SK-N-SH (cell line): ENCODE data around the gene NKX6-2. TPM values are rescaled to one million over a fixed set of nuclear protein-coding genes. Genes with fewer than 3 reads are reported as not detected.

Source experiments
- CTCF ChIA-PET: fragments of 300-600, 350-600 bp; formaldehyde crosslinking; extraction: SDS; loops from one replicate; lab custom pipeline; 2021; lab: Yijun Ruan, JAX
- POLR2A ChIA-PET: fragments of 350-600 bp; sonication (Branson Sonifier 250); formaldehyde crosslinking; extraction: SDS; loops from one replicate; lab custom pipeline; 2020; ENCODE audit warnings: antibody characterized with exemption, inconsistent platforms; lab: Yijun Ruan, JAX
- DNase-seq: peaks from one replicate; pipeline ENCODE4 v3.0.0; 2012
- H2AFZ ChIP-seq: fragments of 200-600 bp; sonication (generic); 2 replicates; pipeline ENCODE4 v1.8.1; 2016; ENCODE audit warnings: antibody characterized with exemption, mild to moderate bottlenecking, low read depth
- H3F3A ChIP-seq: fragments of 200-600 bp; sonication (generic); replicated peaks from 2 replicates; pipeline ENCODE3; 2016; ENCODE audit warnings: antibody characterized with exemption, mild to moderate bottlenecking; ENCODE audit not compliant: insufficient read depth
- H3K27ac ChIP-seq, 2 experiments: fragments of 200-500 bp in 1 of 2; fragments of 200-600 bp in 1 of 2; sonication (Bioruptor generic) in 1 of 2; sonication (generic), shearing (Covaris generic) in 1 of 2; 2 replicates each; pipeline versions ENCODE4 v1.5.1 to v1.6.1; 2014 to 2016; ENCODE audit warnings: low read depth in 2 of 2, inconsistent platforms in 1 of 2, low read length in 1 of 2, mild to moderate bottlenecking in 1 of 2, mixed read lengths in 1 of 2
- H3K27me3 ChIP-seq: fragments of 200-600 bp; sonication (generic), shearing (Covaris generic); 2 replicates; pipeline ENCODE4 v1.6.1; 2016; ENCODE audit warnings: mixed run types; ENCODE audit not compliant: insufficient read depth
- H3K36me3 ChIP-seq, 2 experiments: fragments of 200-500 bp in 1 of 2; fragments of 200-600 bp in 1 of 2; sonication (Bioruptor generic) in 1 of 2; sonication (generic) in 1 of 2; replicated peaks in 1 of 2; 2 replicates each; pipeline versions ENCODE3 to v1.5.1; 2014 to 2016; ENCODE audit warnings: low read length in 1 of 2, mild to moderate bottlenecking in 1 of 2; ENCODE audit not compliant: insufficient read depth in 2 of 2, control insufficient read depth in 1 of 2
- H3K4me1 ChIP-seq, 2 experiments: fragments of 200-500 bp in 1 of 2; fragments of 200-600 bp in 1 of 2; sonication (Bioruptor generic) in 1 of 2; sonication (generic), shearing (Covaris generic) in 1 of 2; 2 replicates each; pipeline versions ENCODE4 v1.5.1 to v1.6.1; 2014 to 2016; ENCODE audit warnings: low read depth in 1 of 2, low read length in 1 of 2, mixed run types in 1 of 2; ENCODE audit not compliant: insufficient read depth in 2 of 2, control insufficient read depth in 1 of 2
- H3K4me2 ChIP-seq: fragments of 200-600 bp; sonication (generic), shearing (Covaris generic); 2 replicates; pipeline ENCODE4 v1.6.1; 2017; ENCODE audit warnings: mixed run types
- H3K4me3 ChIP-seq, 2 experiments: fragments of 200-500 bp in 1 of 2; fragments of 200-600 bp in 1 of 2; sonication (Bioruptor generic) in 1 of 2; sonication (generic), shearing (Covaris generic) in 1 of 2; 2 replicates each; pipeline versions ENCODE4 v1.5.1 to v1.8.1; 2014 to 2016; ENCODE audit warnings: low read depth in 2 of 2, inconsistent platforms in 1 of 2, low read length in 1 of 2, mild to moderate bottlenecking in 1 of 2, mixed read lengths in 1 of 2, moderate library complexity in 1 of 2
- H3K79me2 ChIP-seq: fragments of 200-600 bp; sonication (generic); 2 replicates; pipeline ENCODE4 v1.8.1; 2017; ENCODE audit warnings: mild to moderate bottlenecking; ENCODE audit not compliant: insufficient read depth
- H3K9ac ChIP-seq: fragments of 200-600 bp; sonication (generic); 2 replicates; pipeline ENCODE4 v1.6.1; 2017; ENCODE audit warnings: mixed run types
- H3K9me2 ChIP-seq: fragments of 200-600 bp; sonication (generic); 2 replicates; pipeline ENCODE4 v1.6.1; 2017; ENCODE audit warnings: mixed run types
- H3K9me3 ChIP-seq: fragments of 200-600 bp; sonication (generic); 2 replicates; pipeline ENCODE4 v1.6.1; 2017; ENCODE audit warnings: mixed run types, mild to moderate bottlenecking, moderate library complexity
- H4K20me1 ChIP-seq: fragments of 200-600 bp; sonication (generic); 2 replicates; pipeline ENCODE4 v1.6.1; 2017; ENCODE audit warnings: mild to moderate bottlenecking, mixed run types; ENCODE audit not compliant: insufficient read depth
- ELF1 ChIP-seq: IDR thresholded peaks from 2 replicates; pipeline ENCODE4 v1.4.0; 2012
- EP300 ChIP-seq, 2 experiments: IDR thresholded peaks; 2 replicates each; pipeline versions ENCODE4 v1.4.0 to v1.6.1; 2012; ENCODE audit warnings: borderline replicate concordance in 1 of 2, low read depth in 1 of 2, low read length in 1 of 2
- FOSL2 ChIP-seq: IDR thresholded peaks from 2 replicates; pipeline ENCODE4 v1.4.0; 2012; ENCODE audit warnings: low read depth, mild to moderate bottlenecking, moderate library complexity, borderline replicate concordance
- GABPA ChIP-seq: IDR thresholded peaks from 2 replicates; pipeline ENCODE4 v1.4.0; 2012; ENCODE audit warnings: low read depth, mild to moderate bottlenecking
- IRF3 ChIP-seq: fragments of 150-350 bp; IDR thresholded peaks from 2 replicates; pipeline ENCODE4 v1.6.1; 2016; ENCODE audit warnings: mild to moderate bottlenecking, low read depth, low read length
- MAX ChIP-seq: IDR thresholded peaks from 2 replicates; pipeline ENCODE4 v1.4.0; 2012; ENCODE audit warnings: low read depth
- MEF2A ChIP-seq: IDR thresholded peaks from 2 replicates; pipeline ENCODE4 v1.4.0; 2012; ENCODE audit warnings: low read depth, borderline replicate concordance
- NFIC ChIP-seq: IDR thresholded peaks from 2 replicates; pipeline ENCODE4 v1.4.0; 2012; ENCODE audit warnings: borderline replicate concordance
- NRF1 ChIP-seq: IDR thresholded peaks from 2 replicates; pipeline ENCODE4 v1.6.1; 2012; ENCODE audit warnings: low read depth, mild to moderate bottlenecking, low read length
- PBX3 ChIP-seq: IDR thresholded peaks from 2 replicates; pipeline ENCODE4; 2012
- POLR2AphosphoS5 ChIP-seq: IDR thresholded peaks from 2 replicates; pipeline ENCODE4 v1.6.1; 2012; ENCODE audit warnings: low read depth, low read length
- RAD21 ChIP-seq: IDR thresholded peaks from 2 replicates; pipeline ENCODE4 v1.6.1; 2012; ENCODE audit warnings: mild to moderate bottlenecking, low read length
- RCOR1 ChIP-seq: fragments of 150-350 bp; IDR thresholded peaks from 2 replicates; pipeline ENCODE4 v1.6.1; 2017; ENCODE audit warnings: antibody characterized with exemption, low read length
- SMC3 ChIP-seq: IDR thresholded peaks from 2 replicates; pipeline ENCODE4 v1.6.1; 2012; ENCODE audit warnings: low read depth, low read length, improper control_type of control experiment
- USF1 ChIP-seq: IDR thresholded peaks from 2 replicates; pipeline ENCODE4 v1.4.0; 2012; ENCODE audit warnings: low read depth, borderline replicate concordance
- USF2 ChIP-seq: fragments of 150-350 bp; IDR thresholded peaks from 2 replicates; pipeline ENCODE4 v1.6.1; 2017; ENCODE audit warnings: antibody characterized with exemption, low read length, low read depth, borderline replicate concordance
- YY1 ChIP-seq: IDR thresholded peaks from 2 replicates; pipeline ENCODE4 v1.4.0; 2012; ENCODE audit warnings: low read depth, mild to moderate bottlenecking
- ZBTB33 ChIP-seq: IDR thresholded peaks from 2 replicates; pipeline ENCODE4 v1.4.0; 2012; ENCODE audit warnings: low read depth, borderline replicate concordance
- WGBS: methylation state at CpG from one replicate; pipeline ENCODE4 v1.1.6; 2017; ENCODE audit warnings: low lambda C conversion rate; 5-methylcytosine and 5-hydroxymethylcytosine counted together
- polyA plus RNA-seq, 3 experiments: library from polyadenylated mRNA; depleted of rRNA; stranded (reverse); fragments of >200 nt; gene quantifications; 2 replicates each; pipeline ENCODE4 v1.2.3, GENCODE V29; 2012

NKX6-2 gene
- polyA plus RNA-seq, 1 of the 3 experiments (the other 2 are of a cell fraction), result not detected

GRCh38 chr10:132811891-132812481, 26.0 kb upstream of the NKX6-2 start:
- H2AFZ ChIP-seq, result no peak overlapping the region
- H3K9ac ChIP-seq, result no peak overlapping the region
- no peak overlapping the region for H3K27ac ChIP-seq
- no peaks in the 10 kb centered on the region for H3K4me1 ChIP-seq
- H4K20me1 ChIP-seq, result no peaks in the 10 kb centered on the region
- H3K79me2 ChIP-seq, result no peaks in the 10 kb centered on the region
- H3K4me3 ChIP-seq, result no peak overlapping the region
- H3K9me2 ChIP-seq, result no peaks in the 10 kb centered on the region
- TF ChIP-seq POLR2AphosphoS5 (no peak), ZBTB33 (no peak), RCOR1 (no peak), GABPA (no peak), SMC3 (no peak), PBX3 (no peak), NRF1 (no peak), FOSL2 (no peak), ELF1 (no peak), RAD21 (no peak), IRF3 (no peak), YY1 (no peak), USF1 (no peak), USF2 (no peak), MEF2A (no peak), EP300 (IDR thresholded peaks at IDR 0.05; ENCODE audit: borderline replicate concordance in 1 of 2, low read depth in 1 of 2, low read length in 1 of 2) (no peak), NFIC (no peak), MAX (no peak)
- H3K36me3 ChIP-seq, result no peaks in the 10 kb centered on the region
- POLR2A ChIA-PET, result no interaction called here
- no peak for DNase-seq
- no peaks in the 10 kb centered on the region for H3F3A ChIP-seq
- no peak overlapping the region for H3K4me2 ChIP-seq
- WGBS, result 71% methylated on average over 1 of the region's 26 CpGs
- CTCF ChIA-PET, result interaction anchor here (0.6 kb wide), 1 partner anchor 301 kb away, joined by 3 read pairs; no protein-coding TSS in a partner anchor
- H3K27me3 ChIP-seq, result peaks cover 6% of the 10 kb centered on the region; the same call in 1 of the 2 replicates
- H3K9me3 ChIP-seq, result no peaks in the 10 kb centered on the region
